ENCODE measurements around the gene APOC1.
"Not testable (repeated sequence)": the region's sequence is repeated elsewhere in the genome, so short reads cannot be mapped to it uniquely, and the experiment has no call there.

Gene APOC1

GRCh38 chr19:44914433-44915206, at the start of gene APOC1:
APOC1 (plus strand) TSS chr19:44914608; CDS start chr19:44914892, 284 bp downstream.
- H3K79me2 ChIP-seq (ENCODE audit: insufficient read depth, low read length); H3F3A ChIP-seq (ENCODE audit: insufficient read depth, low read length); H3K36me3 ChIP-seq (ENCODE audit: insufficient read depth, low read length); H3K9me3 ChIP-seq (ENCODE audit: low read length); H3K27ac ChIP-seq (ENCODE audit: low read depth, low read length, poor library complexity, severe bottlenecking); H3K27me3 ChIP-seq (ENCODE audit: insufficient read depth, low read length); H3K4me1 ChIP-seq (ENCODE audit: insufficient read depth, low read length, severe bottlenecking); H2AFZ ChIP-seq (ENCODE audit: low read length); H3K4me3 ChIP-seq (ENCODE audit: low read depth, low read length, poor library complexity, severe bottlenecking); H3K9ac ChIP-seq (ENCODE audit: low read length); H4K20me1 ChIP-seq (ENCODE audit: insufficient read depth, low read length); H3K9me2 ChIP-seq (ENCODE audit: low read depth, low read length): not testable (repeated sequence)
- H3K4me2 ChIP-seq (ENCODE audit: low read length), result peak within 1 kb of the TSS; percentile 20

GRCh38 chr19:44865196-44865767, 49.1 kb upstream of the APOC1 start:
- H3K36me3 ChIP-seq (ENCODE audit: insufficient read depth, low read length), result no peaks in the 10 kb centered on the region
- TF ChIP-seq EZH2 (IDR thresholded peaks at IDR 0.05; ENCODE audit: borderline replicate concordance, low read length) (no peak), CTCF (IDR thresholded peaks at IDR 0.05; ENCODE audit: low read length) (no peak)

GRCh38 chr19:44866664-44867063, 47.7 kb upstream of the APOC1 start:
- H3K4me1 ChIP-seq (ENCODE audit: insufficient read depth, low read length, severe bottlenecking), result no peaks in the 10 kb centered on the region

More at GRCh38 chr19:44865196-44865767, 49.1 kb upstream of the APOC1 start:
- H3K9me2 ChIP-seq (ENCODE audit: low read depth, low read length), result no peaks in the 10 kb centered on the region
- no peak overlapping the region for H3K27ac ChIP-seq (ENCODE audit: low read depth, low read length, poor library complexity, severe bottlenecking)
- H3K27me3 ChIP-seq (ENCODE audit: insufficient read depth, low read length), result no peaks in the 10 kb centered on the region
- no peak overlapping the region for H3K4me3 ChIP-seq (ENCODE audit: low read depth, low read length, poor library complexity, severe bottlenecking)
- no peaks in the 10 kb centered on the region for H3F3A ChIP-seq (ENCODE audit: insufficient read depth, low read length)
- H3K9me3 ChIP-seq (ENCODE audit: low read length), result no peaks in the 10 kb centered on the region
- H4K20me1 ChIP-seq (ENCODE audit: insufficient read depth, low read length), result no peaks in the 10 kb centered on the region
- H3K4me2 ChIP-seq (ENCODE audit: low read length), result no peak overlapping the region
- H3K9ac ChIP-seq (ENCODE audit: low read length), result no peak overlapping the region
- H2AFZ ChIP-seq (ENCODE audit: low read length), result no peak overlapping the region
- no peaks in the 10 kb centered on the region for H3K79me2 ChIP-seq (ENCODE audit: insufficient read depth, low read length)
- H3K4me1 ChIP-seq (ENCODE audit: insufficient read depth, low read length, severe bottlenecking), result no peaks in the 10 kb centered on the region

More at GRCh38 chr19:44866664-44867063, 47.7 kb upstream of the APOC1 start:
- H3K27ac ChIP-seq (ENCODE audit: low read depth, low read length, poor library complexity, severe bottlenecking), result no peak overlapping the region
- no peaks in the 10 kb centered on the region for H3K9me3 ChIP-seq (ENCODE audit: low read length)
- H3K27me3 ChIP-seq (ENCODE audit: insufficient read depth, low read length), result no peaks in the 10 kb centered on the region
- no peak overlapping the region for H3K4me2 ChIP-seq (ENCODE audit: low read length)
- H2AFZ ChIP-seq (ENCODE audit: low read length), result no peak overlapping the region
- H3K36me3 ChIP-seq (ENCODE audit: insufficient read depth, low read length), result no peaks in the 10 kb centered on the region
- no peaks in the 10 kb centered on the region for H4K20me1 ChIP-seq (ENCODE audit: insufficient read depth, low read length)
- H3K4me3 ChIP-seq (ENCODE audit: low read depth, low read length, poor library complexity, severe bottlenecking), result no peak overlapping the region
- no peaks in the 10 kb centered on the region for H3K79me2 ChIP-seq (ENCODE audit: insufficient read depth, low read length)
- no peaks in the 10 kb centered on the region for H3F3A ChIP-seq (ENCODE audit: insufficient read depth, low read length)
- H3K9me2 ChIP-seq (ENCODE audit: low read depth, low read length), result no peaks in the 10 kb centered on the region
- TF ChIP-seq EZH2 (IDR thresholded peaks at IDR 0.05; ENCODE audit: borderline replicate concordance, low read length) (no peak), CTCF (IDR thresholded peaks at IDR 0.05; ENCODE audit: low read length) (no peak)
- H3K9ac ChIP-seq (ENCODE audit: low read length), result no peak overlapping the region
